Brain microvascular endothelial cell (primary cell): ENCODE measurements around the gene G6PC3.
"Not testable (repeated sequence)": the region's sequence is repeated elsewhere in the genome, so short reads cannot be mapped to it uniquely, and the experiment has no call there.

Experiments
- DNase-seq: peaks from one replicate; pipeline ENCODE4 v3.0.0-alpha.2; 2020
- H3K27ac ChIP-seq: fragments of 250-450 bp; sonication (Bioruptor Pico); 2 replicates; pipeline ENCODE4 v1.5.1; 2020; ENCODE audit warnings: mild to moderate bottlenecking, moderate library complexity
- H3K27me3 ChIP-seq: fragments of 250-450 bp; sonication (Bioruptor Pico); replicated peaks from 2 replicates; pipeline ENCODE4 v1.5.1; 2020; ENCODE audit warnings: mild to moderate bottlenecking
- H3K36me3 ChIP-seq: fragments of 250-450 bp; sonication (Bioruptor Pico); replicated peaks from 2 replicates; pipeline ENCODE4 v1.5.1; 2020; ENCODE audit warnings: mild to moderate bottlenecking
- H3K4me3 ChIP-seq: 2 replicates; pipeline ENCODE4 v1.5.1; 2011; ENCODE audit warnings: low read depth, mild to moderate bottlenecking, control low read depth, low read length, moderate library complexity
- CTCF ChIP-seq: IDR thresholded peaks from 2 replicates; pipeline ENCODE4 v1.5.1; 2011; ENCODE audit warnings: low read depth, mild to moderate bottlenecking, moderate library complexity, low read length, control low read depth, inconsistent platforms; ENCODE audit errors: missing control alignments
- in situ Hi-C: cut with HindIII; loops from 2 replicates; pipeline ENCODE4 v1.10.0; 2017; ENCODE audit warnings: low sequenced_read_pairs, low pct_ligation_motif_present

Gene G6PC3

GRCh38 chr17:44119062-44119461, 48.5 kb downstream of the G6PC3 start:
- no peaks in the 10 kb centered on the region for H3K27me3 ChIP-seq
- H3K27ac ChIP-seq, result no peak overlapping the region
- H3K36me3 ChIP-seq, result no peaks in the 10 kb centered on the region
- TF ChIP-seq CTCF, result no peak
- DNase-seq, result no peak
- in situ Hi-C loops, result no loop called here
- H3K4me3 ChIP-seq, result no peak overlapping the region

GRCh38 chr17:44119798-44120197, 49.3 kb downstream of the G6PC3 start:
- in situ Hi-C loops, result no loop called here
- H3K27me3 ChIP-seq, result no peaks in the 10 kb centered on the region
- H3K4me3 ChIP-seq, result no peak overlapping the region
- no peak overlapping the region for H3K27ac ChIP-seq
- TF ChIP-seq CTCF, result no peak
- H3K36me3 ChIP-seq, result no peaks in the 10 kb centered on the region
- no peak for DNase-seq

- H3K27ac ChIP-seq, in situ Hi-C loops, DNase-seq, H3K4me3 ChIP-seq, H3K36me3 ChIP-seq, H3K27me3 ChIP-seq: not testable (repeated sequence)
Measured at GRCh38 chr17:44120281-44120680, 49.7 kb downstream of the G6PC3 start.

- Histone ChIP-seq H3K27ac (no peak overlapping the region), H3K36me3 (no peaks in the 10 kb centered on the region), H3K27me3 (no peaks in the 10 kb centered on the region), H3K4me3 (no peak overlapping the region)
- no peak for TF ChIP-seq CTCF
- in situ Hi-C loops, result no loop called here
- DNase-seq, result no peak
Measured at GRCh38 chr17:44120851-44121605, 50.5 kb downstream of the G6PC3 start.

GRCh38 chr17:44121997-44122815, 51.7 kb downstream of the G6PC3 start:
- TF ChIP-seq CTCF, result no peak
- no peak overlapping the region for H3K27ac ChIP-seq

GRCh38 chr17:44122816-44123355, 52.4 kb downstream of the G6PC3 start:
- in situ Hi-C loops, result no loop called here
- H3K27ac ChIP-seq, result peak overlapping the region; percentile 84
- peak overlapping the region; percentile 74 for H3K4me3 ChIP-seq
- no peaks in the 10 kb centered on the region for H3K36me3 ChIP-seq
- DNase-seq, result no peak
- no peaks in the 10 kb centered on the region for H3K27me3 ChIP-seq
- TF ChIP-seq CTCF, result no peak

More at GRCh38 chr17:44121997-44122815, 51.7 kb downstream of the G6PC3 start:
- DNase-seq, result no peak
- Histone ChIP-seq H3K4me3 (peak overlapping the region; percentile 74), H3K27me3 (no peaks in the 10 kb centered on the region), H3K36me3 (no peaks in the 10 kb centered on the region)
- in situ Hi-C loops, result no loop called here
